Endothelial cell (in vitro differentiated cells): ENCODE results near the gene UCP3. TPM values are rescaled to one million over a fixed set of nuclear protein-coding genes. Genes with fewer than 3 reads are reported as not detected.

ENCODE experiments used
- DNase-seq: peaks from one replicate; pipeline ENCODE4 v3.0.0; 2021; ENCODE audit warnings: low spot score
- H3K27ac Mint-ChIP-seq: one replicate; pipeline ENCODE4 v1.8.0; 2021; ENCODE audit warnings: mixed read lengths, inconsistent platforms; ENCODE audit not compliant: unreplicated experiment
- H3K27me3 Mint-ChIP-seq: one replicate; pipeline ENCODE4 v1.8.0; 2021; ENCODE audit warnings: mild to moderate bottlenecking, moderate library complexity, mixed read lengths, inconsistent platforms; ENCODE audit not compliant: unreplicated experiment
- H3K36me3 Mint-ChIP-seq: one replicate; pipeline ENCODE4 v1.8.0; 2021; ENCODE audit warnings: mild to moderate bottlenecking, low read depth, mixed read lengths, inconsistent platforms; ENCODE audit not compliant: unreplicated experiment
- H3K4me1 Mint-ChIP-seq: one replicate; pipeline ENCODE4 v1.8.0; 2021; ENCODE audit warnings: mild to moderate bottlenecking, mixed read lengths, inconsistent platforms; ENCODE audit not compliant: unreplicated experiment
- H3K4me3 Mint-ChIP-seq: one replicate; pipeline ENCODE4 v1.8.0; 2021; ENCODE audit warnings: mild to moderate bottlenecking, mixed read lengths, inconsistent platforms; ENCODE audit not compliant: unreplicated experiment
- H3K9me3 Mint-ChIP-seq: one replicate; pipeline ENCODE4 v1.8.0; 2021; ENCODE audit warnings: mixed read lengths, inconsistent platforms; ENCODE audit not compliant: unreplicated experiment
- CTCF ChIP-seq: fragments of 200-600 bp; sonication (generic); IDR thresholded peaks from one replicate; pipeline ENCODE4 v1.5.0; 2021; ENCODE audit warnings: antibody characterized with exemption; ENCODE audit not compliant: unreplicated experiment
- total RNA-seq: library from RNA; stranded (reverse); fragmentation: NEBNext Ultra II Directional; extraction: Animal tissue kit (Norgen Biotek cat#: 25700); gene quantifications from one replicate; pipeline ENCODE4 v1.2.1, GENCODE V29; 2021; ENCODE audit not compliant: unreplicated experiment

Gene UCP3
- total RNA-seq, 1 donor from 2014 or later: 1.6 TPM

- no peak for DNase-seq
Observed at GRCh38 chr11:73974604-73975478, 34.0 kb downstream of the UCP3 start.

GRCh38 chr11:73972620-73973449 lies 36.0 kb downstream of the UCP3 start:
- Mint-ChIP-seq H3K27ac (no peak overlapping the region), H3K27me3 (peaks cover 9% of the 10 kb centered on the region)

More at GRCh38 chr11:73974604-73975478, 34.0 kb downstream of the UCP3 start:
- no peak for TF ChIP-seq CTCF
- no peaks in the 10 kb centered on the region for H3K9me3 Mint-ChIP-seq
- H3K36me3 Mint-ChIP-seq: peaks cover 7% of the 10 kb centered on the region
- peaks cover 4% of the 10 kb centered on the region for H3K4me1 Mint-ChIP-seq
- H3K27me3 Mint-ChIP-seq: peaks cover 10% of the 10 kb centered on the region
- H3K4me3 Mint-ChIP-seq: no peak overlapping the region
- H3K27ac Mint-ChIP-seq: no peak overlapping the region

GRCh38 chr11:73972187-73972586 lies 36.7 kb downstream of the UCP3 start:
- no peak overlapping the region for H3K4me3 Mint-ChIP-seq
- H3K4me1 Mint-ChIP-seq: no peaks in the 10 kb centered on the region
- DNase-seq: no peak
- H3K36me3 Mint-ChIP-seq: peaks cover 3% of the 10 kb centered on the region
- no peak overlapping the region for H3K27ac Mint-ChIP-seq
- peaks cover 8% of the 10 kb centered on the region for H3K27me3 Mint-ChIP-seq
- no peak for TF ChIP-seq CTCF
- no peaks in the 10 kb centered on the region for H3K9me3 Mint-ChIP-seq

More at GRCh38 chr11:73972620-73973449, 36.0 kb downstream of the UCP3 start:
- H3K9me3 Mint-ChIP-seq: no peaks in the 10 kb centered on the region
- TF ChIP-seq CTCF: no peak
- no peak overlapping the region for H3K4me3 Mint-ChIP-seq
- no peaks in the 10 kb centered on the region for H3K4me1 Mint-ChIP-seq
- H3K36me3 Mint-ChIP-seq: peaks cover 3% of the 10 kb centered on the region
- DNase-seq: no peak

- H3K36me3 Mint-ChIP-seq: no peaks in the 10 kb centered on the region
- no peaks in the 10 kb centered on the region for H3K9me3 Mint-ChIP-seq
- H3K27me3 Mint-ChIP-seq: peaks cover 8% of the 10 kb centered on the region
- TF ChIP-seq CTCF: no peak
- no peaks in the 10 kb centered on the region for H3K4me1 Mint-ChIP-seq
- no peak for DNase-seq
- H3K27ac Mint-ChIP-seq: no peak overlapping the region
- H3K4me3 Mint-ChIP-seq: no peak overlapping the region
Observed at GRCh38 chr11:73971175-73971719, 37.6 kb downstream of the UCP3 start.
